ENCODE data around the gene EEPD1. TPM values are rescaled to one million over a fixed set of nuclear protein-coding genes. Genes with fewer than 3 reads are reported as not detected.
"Not testable (repeated sequence)": the region's sequence is repeated elsewhere in the genome, so short reads cannot be mapped to it uniquely, and the experiment has no call there.

Gene EEPD1
- total RNA-seq, 1 donor from 2014 or later: 9.8 TPM

DNA sequence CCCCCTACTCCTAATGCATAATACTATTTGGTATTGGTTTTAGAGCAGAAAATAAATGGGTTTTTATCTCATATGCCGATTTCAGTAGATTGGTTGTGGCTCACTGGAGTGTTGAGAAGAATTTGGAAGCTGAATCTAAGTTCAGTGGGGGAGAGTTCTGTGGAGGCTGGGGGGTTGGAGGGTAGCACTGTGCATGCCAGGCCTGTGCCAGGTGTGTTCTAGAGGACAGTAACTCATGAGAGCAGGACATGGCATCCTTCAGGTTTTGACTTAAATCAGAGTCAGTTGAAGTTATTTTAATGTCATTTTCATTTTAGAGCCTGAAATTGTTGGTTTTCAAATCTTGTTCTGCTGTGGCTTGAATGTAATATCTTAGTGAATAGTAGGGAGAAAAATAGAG, 79.5 kb downstream of the EEPD1 start:
- TF ChIP-seq POLR2AphosphoS5 (IDR thresholded peaks at IDR 0.05; ENCODE audit: insufficient read depth in 1 of 2, low read depth in 1 of 2) (no peak), POLR2A (IDR thresholded peaks at IDR 0.05) (no peak)
- TF ChIP-seq, protein P1, sequence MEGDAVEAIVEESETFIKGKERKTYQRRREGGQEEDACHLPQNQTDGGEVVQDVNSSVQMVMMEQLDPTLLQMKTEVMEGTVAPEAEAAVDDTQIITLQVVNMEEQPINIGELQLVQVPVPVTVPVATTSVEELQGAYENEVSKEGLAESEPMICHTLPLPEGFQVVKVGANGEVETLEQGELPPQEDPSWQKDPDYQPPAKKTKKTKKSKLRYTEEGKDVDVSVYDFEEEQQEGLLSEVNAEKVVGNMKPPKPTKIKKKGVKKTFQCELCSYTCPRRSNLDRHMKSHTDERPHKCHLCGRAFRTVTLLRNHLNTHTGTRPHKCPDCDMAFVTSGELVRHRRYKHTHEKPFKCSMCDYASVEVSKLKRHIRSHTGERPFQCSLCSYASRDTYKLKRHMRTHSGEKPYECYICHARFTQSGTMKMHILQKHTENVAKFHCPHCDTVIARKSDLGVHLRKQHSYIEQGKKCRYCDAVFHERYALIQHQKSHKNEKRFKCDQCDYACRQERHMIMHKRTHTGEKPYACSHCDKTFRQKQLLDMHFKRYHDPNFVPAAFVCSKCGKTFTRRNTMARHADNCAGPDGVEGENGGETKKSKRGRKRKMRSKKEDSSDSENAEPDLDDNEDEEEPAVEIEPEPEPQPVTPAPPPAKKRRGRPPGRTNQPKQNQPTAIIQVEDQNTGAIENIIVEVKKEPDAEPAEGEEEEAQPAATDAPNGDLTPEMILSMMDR (IDR thresholded peaks at IDR 0.05): no peak
- Histone ChIP-seq H3K4me3 (no peak overlapping the region), H3K4me1 (no peaks in the 10 kb centered on the region), H3K36me3 (no peaks in the 10 kb centered on the region), H3K27me3 (no peaks in the 10 kb centered on the region), H3K27ac (no peak overlapping the region), H3K9me3 (no peaks in the 10 kb centered on the region)
- no peak for DNase-seq (ENCODE audit: extremely low spot score in 2 of 2)
- intact Hi-C loops (cut with DNase I): no loop called here

DNA sequence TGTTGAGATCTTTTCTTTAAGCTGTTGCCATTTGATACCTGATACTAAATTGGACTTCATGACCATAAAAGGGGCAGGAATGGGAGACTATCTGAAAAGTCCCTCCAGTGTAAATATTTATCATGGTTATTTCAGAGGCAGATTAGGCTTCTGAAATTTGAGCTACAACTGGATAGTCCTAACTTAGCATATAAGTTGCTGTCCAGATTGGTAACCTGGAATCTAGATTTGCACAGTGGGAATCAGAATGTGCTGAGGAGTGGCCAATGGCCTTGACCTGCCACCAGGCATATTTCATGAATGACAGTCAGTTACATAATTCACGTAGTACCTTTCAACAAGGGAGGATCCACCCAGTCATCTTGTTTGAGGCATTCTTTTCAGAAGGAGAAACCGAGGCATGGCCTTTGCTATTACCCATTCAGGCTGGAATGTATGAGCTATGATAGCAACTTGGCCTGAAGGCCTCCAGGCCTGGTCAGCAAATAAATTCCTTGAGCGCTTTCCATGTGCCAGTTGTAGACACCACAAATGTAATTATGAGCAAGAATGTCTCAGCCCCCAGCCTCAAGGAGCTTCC, 80.0 kb downstream of the EEPD1 start:
- no peak overlapping the region for H3K27ac ChIP-seq
- H3K27me3 ChIP-seq: no peaks in the 10 kb centered on the region
- TF ChIP-seq POLR2A (IDR thresholded peaks at IDR 0.05) (no peak), POLR2AphosphoS5 (IDR thresholded peaks at IDR 0.05; ENCODE audit: insufficient read depth in 1 of 2, low read depth in 1 of 2) (no peak)
- TF ChIP-seq, protein P1 (IDR thresholded peaks at IDR 0.05): no peak
- no peaks in the 10 kb centered on the region for H3K36me3 ChIP-seq
- H3K4me1 ChIP-seq: no peaks in the 10 kb centered on the region
- intact Hi-C loops (cut with DNase I): no loop called here
- H3K4me3 ChIP-seq: no peak overlapping the region
- H3K9me3 ChIP-seq: no peaks in the 10 kb centered on the region
- no peak for DNase-seq (ENCODE audit: extremely low spot score in 2 of 2)

DNA sequence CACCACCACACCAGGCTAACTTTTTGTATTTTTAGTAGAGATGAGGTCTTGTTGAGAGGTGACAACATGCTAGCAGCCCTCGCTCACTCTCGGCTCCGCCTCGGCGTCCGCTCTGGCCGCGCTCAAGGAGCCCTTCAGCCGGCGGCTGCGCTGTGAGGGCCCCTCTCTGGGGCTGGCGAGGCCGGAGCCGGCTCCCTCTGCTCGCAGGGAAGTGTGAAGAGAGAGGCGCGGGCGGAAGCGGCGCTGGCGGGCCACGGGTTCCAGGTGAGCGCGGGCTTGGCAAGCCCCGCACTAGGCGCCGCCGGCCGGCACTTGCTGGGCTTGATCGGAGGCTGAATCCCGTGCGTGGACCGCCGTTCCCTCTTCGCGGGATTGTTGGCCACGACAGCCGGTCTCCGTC, 83.0 kb downstream of the EEPD1 start:
- intact Hi-C loops (cut with DNase I): no loop called here
- no peaks in the 10 kb centered on the region for H3K4me1 ChIP-seq

DNA sequence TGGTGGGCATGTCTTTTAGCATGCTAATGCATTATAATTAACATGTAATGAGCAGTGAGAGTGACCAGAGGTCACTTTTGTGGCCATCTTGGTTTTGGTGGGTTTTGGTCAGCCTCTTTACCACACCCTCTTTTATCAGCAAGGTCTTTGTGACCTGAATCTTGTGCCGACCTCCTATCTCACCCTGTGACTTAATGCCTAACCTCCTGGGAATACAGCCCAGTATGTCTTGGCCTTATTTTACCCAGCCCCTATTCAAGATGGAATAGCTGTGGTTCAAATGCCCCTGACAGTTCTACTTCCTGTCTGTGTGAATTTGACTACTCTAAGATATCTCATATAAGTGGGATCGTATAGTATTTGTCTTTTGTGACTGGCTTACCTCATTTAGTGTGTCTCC, 85.1 kb downstream of the EEPD1 start:
- H3K4me1 ChIP-seq: no peaks in the 10 kb centered on the region
- H3K27me3 ChIP-seq: no peaks in the 10 kb centered on the region
- intact Hi-C loops (cut with DNase I): no loop called here
- H3K36me3 ChIP-seq: no peaks in the 10 kb centered on the region
- no peaks in the 10 kb centered on the region for H3K9me3 ChIP-seq
- DNase-seq (ENCODE audit: extremely low spot score in 2 of 2): no peak
- TF ChIP-seq, protein P1 (IDR thresholded peaks at IDR 0.05): no peak
- TF ChIP-seq POLR2AphosphoS5 (IDR thresholded peaks at IDR 0.05; ENCODE audit: insufficient read depth in 1 of 2, low read depth in 1 of 2) (no peak), POLR2A (IDR thresholded peaks at IDR 0.05) (no peak)
- no peak overlapping the region for H3K4me3 ChIP-seq
- no peak overlapping the region for H3K27ac ChIP-seq

More for the DNA sequence above, 83.0 kb downstream of the EEPD1 start:
- H3K4me3 ChIP-seq: no peak overlapping the region
- no peak overlapping the region for H3K27ac ChIP-seq
- TF ChIP-seq, protein P1 (IDR thresholded peaks at IDR 0.05): no peak
- no peak for TF ChIP-seq POLR2A (IDR thresholded peaks at IDR 0.05)
- no peak for TF ChIP-seq POLR2AphosphoS5 (IDR thresholded peaks at IDR 0.05; ENCODE audit: insufficient read depth in 1 of 2, low read depth in 1 of 2)
- no peaks in the 10 kb centered on the region for H3K36me3 ChIP-seq
- H3K27me3 ChIP-seq: no peaks in the 10 kb centered on the region
- no peak for DNase-seq (ENCODE audit: extremely low spot score in 2 of 2)
- no peaks in the 10 kb centered on the region for H3K9me3 ChIP-seq

DNA sequence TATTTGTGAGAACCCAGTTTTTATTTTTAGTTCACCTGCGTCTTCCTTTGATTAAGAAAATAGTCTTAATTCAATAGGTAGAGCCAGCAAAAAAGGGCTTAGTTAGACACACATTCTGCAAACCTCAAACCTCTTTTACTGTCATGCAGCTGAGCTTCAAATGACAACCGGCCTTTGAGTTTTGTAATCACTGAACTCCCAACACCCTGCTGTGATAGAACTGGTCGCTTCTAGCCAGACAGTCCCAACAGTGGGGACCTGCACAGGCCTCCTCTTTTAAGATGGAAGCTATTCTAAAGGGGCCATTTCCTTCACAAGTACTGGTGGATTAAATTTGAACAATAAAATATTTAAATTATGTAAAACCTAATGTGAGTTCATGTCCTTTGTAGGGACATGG, 90.3 kb downstream of the EEPD1 start:
- H3K4me3 ChIP-seq; H3K36me3 ChIP-seq; H3K27ac ChIP-seq; DNase-seq (ENCODE audit: extremely low spot score in 2 of 2); H3K27me3 ChIP-seq; H3K9me3 ChIP-seq; intact Hi-C loops (cut with DNase I): not testable (repeated sequence)
- peaks cover 14% of the 10 kb centered on the region for H3K4me1 ChIP-seq

DNA sequence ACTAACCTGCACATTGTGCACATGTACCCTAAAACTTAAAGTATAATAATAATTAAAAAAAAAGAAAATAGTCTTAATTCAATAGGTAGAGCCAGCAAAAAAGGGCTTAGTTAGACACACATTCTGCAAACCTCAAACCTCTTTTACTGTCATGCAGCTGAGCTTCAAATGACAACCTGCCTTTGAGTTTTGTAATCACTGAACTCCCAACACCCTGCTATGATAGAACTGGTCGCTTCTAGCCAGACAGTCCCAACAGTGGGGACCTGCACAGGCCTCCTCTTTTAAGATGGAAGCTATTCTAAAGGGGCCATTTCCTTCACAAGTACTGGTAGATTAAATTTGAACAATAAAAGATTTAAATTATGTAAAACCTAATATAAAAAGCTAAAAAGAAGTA, 90.9 kb downstream of the EEPD1 start:
- intact Hi-C loops (cut with DNase I): not testable (repeated sequence)

More for the DNA sequence above, 90.9 kb downstream of the EEPD1 start:
- not testable (repeated sequence) for DNase-seq (ENCODE audit: extremely low spot score in 2 of 2); H3K4me3 ChIP-seq; H3K36me3 ChIP-seq; H3K27me3 ChIP-seq; H3K27ac ChIP-seq; H3K9me3 ChIP-seq
- H3K4me1 ChIP-seq: peaks cover 14% of the 10 kb centered on the region
